NCI-H146 treated with DMSO at 0.1 percent for 48 hours (cell line): Measurements from ENCODE around the gene SNX9.
"Not testable (repeated sequence)": the region's sequence is repeated elsewhere in the genome, so short reads cannot be mapped to it uniquely, and the experiment has no call there.

Source experiments
- DNase-seq: peaks from one replicate; lab custom pipeline; 2025; ENCODE audit not compliant: unreplicated experiment; lab: John Stamatoyannopoulos, UW

SNX9 gene

GRCh38 chr6:157880534-157880933 lies 57.5 kb downstream of the SNX9 start:
- no peak for DNase-seq

DNA sequence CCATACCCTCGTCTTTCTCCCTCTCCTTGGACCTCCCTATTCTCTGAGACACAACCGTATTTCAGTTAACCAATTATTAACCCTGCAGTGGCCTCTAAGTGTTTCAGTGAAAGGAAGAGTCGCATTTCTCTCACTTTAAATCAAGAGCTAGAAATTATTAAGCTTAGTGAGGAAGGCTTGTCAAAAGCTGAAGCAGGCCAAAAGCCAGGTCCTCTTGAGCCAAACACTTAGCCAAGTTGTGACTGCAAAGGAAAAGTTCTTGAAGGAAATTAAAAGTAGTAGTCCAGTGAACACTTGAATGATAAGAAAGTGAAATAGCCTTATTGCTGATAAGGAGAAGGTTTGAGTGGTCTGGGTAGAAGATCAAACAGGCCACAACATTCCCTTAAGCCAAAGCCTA lies 58.3 kb downstream of the SNX9 start:
- DNase-seq, result no peak

GRCh38 chr6:157884756-157885155 lies 61.7 kb downstream of the SNX9 start:
- DNase-seq, result no peak

DNA sequence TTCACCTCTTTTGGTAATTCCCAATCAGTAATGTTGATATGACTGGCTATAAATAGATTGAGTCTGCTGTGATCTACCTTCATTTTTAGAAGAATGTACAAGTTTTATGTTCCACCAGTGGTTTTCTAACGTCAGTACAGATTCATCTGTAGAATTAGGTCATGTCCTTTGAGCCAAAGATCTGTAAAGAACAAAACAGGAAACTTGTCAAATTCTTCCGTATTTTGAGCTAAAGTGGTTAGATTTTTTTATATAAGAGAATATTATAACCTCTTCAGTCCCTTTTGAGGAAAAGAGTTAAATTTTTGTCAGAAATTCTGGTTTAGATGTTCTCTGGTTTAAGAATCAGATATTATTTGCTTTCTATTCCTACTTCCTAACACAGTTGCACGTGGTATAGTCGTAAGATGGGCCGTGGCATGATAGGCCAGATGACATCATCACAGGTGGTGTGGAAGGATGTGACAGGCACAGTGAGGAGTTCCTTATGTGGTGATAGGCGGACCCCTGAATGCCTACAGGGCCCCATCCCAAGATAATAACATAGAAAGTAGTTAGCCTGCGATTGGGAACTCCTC lies 62.3 kb downstream of the SNX9 start:
- DNase-seq, result no peak

GRCh38 chr6:157885876-157886275 lies 62.8 kb downstream of the SNX9 start:
- no peak for DNase-seq

GRCh38 chr6:157887892-157888291 lies 64.8 kb downstream of the SNX9 start:
- DNase-seq, result no peak

GRCh38 chr6:157891544-157892362 lies 68.7 kb downstream of the SNX9 start:
- no peak for DNase-seq

GRCh38 chr6:157892363-157892877 lies 69.4 kb downstream of the SNX9 start:
- no peak for DNase-seq

DNA sequence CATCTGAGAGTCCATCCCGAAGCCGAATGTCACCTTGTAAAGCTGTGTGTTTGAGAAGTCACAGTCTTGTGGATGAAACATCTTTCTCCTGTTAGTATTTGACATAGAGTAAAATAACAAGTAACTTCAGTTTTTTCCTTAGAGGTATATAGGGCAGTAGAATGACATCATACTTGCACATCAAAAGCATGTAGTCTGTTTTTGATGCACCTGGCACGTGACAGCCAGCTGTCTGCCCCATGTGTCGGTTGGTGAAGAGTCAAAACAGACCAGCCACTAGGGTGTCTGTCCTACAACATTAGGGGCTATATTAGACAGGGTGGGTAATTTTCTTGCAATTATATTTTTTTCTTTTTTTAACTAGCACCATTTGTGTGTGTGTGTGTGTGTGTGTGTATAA lies 70.2 kb downstream of the SNX9 start:
- no peak for DNase-seq

DNA sequence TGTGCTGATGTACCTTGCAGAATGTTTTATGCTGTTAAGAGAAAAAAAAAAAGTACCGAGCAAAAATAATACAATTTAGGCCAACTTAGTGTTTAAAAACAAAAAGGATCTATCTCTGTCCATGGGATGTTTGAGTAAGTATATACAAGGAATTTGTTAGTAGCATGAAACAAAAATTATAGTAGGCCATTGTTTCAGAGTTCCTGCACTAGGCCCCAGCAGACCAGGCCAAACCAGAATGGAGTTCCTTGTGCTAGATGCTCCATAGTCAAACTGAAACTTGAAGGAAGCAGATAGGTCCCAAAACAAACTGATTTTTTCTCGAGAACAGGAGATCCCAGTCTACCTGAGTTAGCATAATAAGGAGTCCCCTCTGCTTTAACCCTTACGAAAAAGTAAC lies 72.5 kb downstream of the SNX9 start:
- DNase-seq, result no peak

- DNase-seq, result no peak
Measured at GRCh38 chr6:157896932-157897331, 73.9 kb downstream of the SNX9 start.

DNA sequence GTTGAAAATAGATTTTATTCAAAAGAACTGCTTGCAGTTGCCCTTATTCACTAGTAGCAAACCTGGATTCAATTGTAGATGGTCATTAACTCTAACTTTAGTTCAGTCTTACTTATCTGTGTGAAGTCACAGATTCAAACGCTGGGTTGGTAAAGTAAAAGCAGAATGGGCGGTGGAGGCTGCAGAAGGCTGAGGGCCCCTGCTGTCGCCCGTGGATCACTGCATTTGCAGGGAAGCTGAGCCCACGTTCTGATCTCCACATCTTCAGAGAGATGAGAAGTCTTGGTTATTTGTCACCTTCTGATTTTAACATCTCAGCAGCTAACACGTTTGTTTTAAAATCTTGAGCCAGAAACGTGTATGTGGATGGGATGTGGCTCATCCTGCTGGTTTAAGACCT lies 75.1 kb downstream of the SNX9 start:
- DNase-seq, result no peak

DNA sequence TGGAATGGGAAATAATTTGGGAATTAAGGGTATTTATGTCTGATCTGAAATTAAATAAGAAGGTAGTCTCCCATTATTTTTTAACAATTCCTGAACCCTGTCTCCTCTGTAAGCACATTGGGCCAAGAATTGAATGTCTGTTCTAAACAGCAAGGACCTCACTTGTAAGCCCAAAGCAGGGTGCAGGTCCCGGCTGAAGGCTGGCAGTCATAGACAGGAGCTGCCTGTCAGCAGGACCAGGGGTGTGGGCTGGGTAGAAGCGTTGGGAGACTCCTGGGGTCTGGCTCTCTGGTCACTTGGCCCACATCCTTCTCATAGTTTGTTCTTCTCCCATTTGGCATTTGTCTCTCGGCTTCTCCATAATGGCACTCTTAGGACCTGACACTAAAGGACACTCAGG lies 75.6 kb downstream of the SNX9 start:
- no peak for DNase-seq

- DNase-seq, result not testable (repeated sequence)
Measured at GRCh38 chr6:157900262-157900661, 77.2 kb downstream of the SNX9 start.

GRCh38 chr6:157900751-157901150 lies 77.7 kb downstream of the SNX9 start:
- not testable (repeated sequence) for DNase-seq

DNA sequence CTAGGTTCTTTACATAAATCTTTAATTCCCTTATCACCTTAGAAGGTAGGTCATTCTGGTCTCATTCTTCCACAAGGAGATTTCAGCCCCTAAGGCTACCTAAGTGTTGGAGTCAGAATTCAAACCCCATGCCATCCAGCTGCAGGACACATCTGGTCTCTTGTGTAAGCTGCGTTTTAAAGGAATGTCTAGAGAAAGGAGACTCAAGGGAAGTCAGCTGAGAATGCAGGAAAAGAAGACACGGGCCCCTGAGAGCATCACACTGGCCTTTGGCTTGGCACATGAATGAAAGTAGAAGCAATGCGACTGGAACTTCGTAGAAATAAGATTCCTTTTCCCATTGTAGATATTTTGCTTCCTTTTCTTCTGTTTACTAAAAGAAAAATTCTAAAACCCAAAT lies 82.0 kb downstream of the SNX9 start:
- no peak for DNase-seq

DNA sequence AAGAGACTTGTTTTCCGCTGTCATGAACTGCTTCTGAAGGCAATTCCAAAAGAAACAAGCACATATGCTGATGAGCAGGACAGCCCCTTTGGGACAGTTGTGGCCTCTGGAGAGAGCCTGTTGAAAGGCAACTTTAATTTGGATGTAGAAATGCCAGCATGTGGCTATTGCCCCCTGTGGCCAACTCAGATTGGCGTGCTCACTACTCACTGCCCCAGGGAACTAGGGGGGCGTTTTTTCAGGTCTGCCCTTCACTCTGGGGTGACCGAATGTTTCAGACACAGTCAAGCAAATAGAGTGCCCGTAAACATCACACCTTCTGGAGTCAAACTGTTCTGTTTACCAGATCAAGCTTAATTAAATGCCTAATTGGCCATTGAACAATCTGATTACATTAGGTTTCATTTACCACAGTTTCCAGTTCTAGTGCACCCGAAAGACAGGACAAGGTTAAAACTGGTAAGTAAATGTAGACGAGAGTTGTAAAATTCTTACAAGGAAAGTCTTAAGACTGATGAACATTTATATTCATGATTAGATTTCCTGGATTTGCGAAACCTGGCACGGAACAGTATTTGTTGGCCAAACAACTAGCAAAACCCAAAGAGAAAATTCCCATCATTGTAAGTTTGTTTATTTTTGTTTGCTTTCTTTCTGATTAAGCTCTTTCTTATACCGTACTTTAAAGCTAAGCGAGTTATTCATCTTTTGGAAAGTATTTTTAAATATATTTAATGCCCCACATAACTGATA lies 82.7 kb downstream of the SNX9 start:
- DNase-seq, result no peak

DNA sequence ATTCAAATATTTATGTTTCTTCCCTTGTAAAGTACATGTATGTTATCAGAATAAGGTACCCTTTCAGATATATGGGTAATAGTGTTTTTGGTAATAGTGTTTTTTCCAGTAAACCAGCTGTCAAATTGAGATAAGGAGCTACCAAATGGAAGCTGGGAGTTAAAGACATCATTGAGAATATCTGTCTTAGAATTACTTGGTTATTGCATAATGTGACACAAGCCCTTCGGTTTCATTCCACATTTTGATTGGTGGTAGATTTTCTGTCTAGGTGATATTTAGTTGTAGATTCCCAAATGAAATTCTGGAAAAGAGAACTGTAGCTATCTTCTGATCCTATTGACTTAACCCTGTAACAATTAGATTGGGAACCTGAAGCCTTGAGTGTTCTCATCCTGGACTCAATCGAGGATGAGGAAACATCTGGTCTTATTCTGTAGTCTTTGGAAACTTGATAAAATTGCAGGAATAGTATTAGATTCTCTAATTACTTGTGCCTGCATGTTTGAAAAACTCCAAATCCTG lies 83.6 kb downstream of the SNX9 start:
- DNase-seq, result no peak

GRCh38 chr6:157907651-157908050 lies 84.6 kb downstream of the SNX9 start:
- DNase-seq, result no peak

DNA sequence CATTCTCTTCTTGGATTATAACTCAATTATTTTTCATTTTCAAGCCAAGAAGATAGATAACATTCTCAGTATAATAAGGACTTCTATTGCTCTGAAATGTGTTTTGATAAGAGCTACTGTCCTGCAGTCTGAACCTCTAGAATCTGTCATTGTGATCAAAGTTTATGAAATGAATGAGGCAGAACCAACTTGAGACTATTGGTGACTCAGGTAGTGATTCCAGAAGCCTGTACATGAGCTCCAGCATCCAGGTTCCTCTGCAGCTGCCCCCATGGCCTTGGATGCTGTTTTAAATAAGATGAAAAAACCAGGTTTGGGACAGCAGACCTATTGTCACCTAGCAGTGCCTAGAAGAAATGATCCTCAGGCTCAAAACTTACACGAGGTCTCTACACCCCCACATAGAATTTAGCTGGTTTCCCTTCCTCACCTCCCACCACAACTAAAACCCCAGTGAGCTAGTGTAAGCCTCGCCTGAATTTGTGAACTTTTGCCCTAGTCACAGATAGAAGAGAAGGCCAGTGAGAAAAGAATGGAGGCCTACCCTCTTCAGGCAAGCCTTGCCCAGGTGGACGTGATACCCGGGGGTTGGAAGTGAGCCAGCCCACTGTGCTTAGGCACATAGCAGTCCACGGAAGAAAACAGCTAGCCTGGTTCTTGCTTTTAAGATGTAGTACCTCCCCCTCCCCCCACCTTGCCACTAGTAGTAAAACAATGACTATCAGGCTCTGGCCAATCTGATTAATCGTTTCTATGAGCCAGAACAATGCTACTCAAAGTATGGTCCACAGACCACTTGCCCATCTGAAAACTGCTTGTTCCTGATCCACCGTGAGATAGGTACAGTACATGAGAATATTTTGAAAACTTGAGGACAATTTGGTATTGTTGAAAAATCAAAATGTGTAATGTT lies 85.6 kb downstream of the SNX9 start:
- no peak for DNase-seq

DNA sequence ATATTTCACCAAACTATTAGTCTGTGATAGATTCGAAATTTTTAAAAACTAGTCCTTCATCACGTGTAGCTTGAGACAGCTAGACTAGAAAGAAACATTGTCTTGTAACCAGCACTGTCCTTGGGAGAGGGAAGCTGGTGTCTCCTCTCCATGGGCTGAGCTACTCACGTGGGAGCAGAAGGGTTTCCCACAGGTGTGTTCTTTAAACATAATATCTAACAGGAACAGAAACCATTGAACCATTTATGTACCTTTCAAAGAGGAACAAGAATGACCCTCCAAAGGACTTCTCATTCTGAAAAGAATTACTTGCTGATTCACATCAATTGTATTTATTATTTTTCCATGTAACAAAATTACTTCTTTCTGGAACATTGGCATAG lies 86.2 kb downstream of the SNX9 start:
- no peak for DNase-seq
